Kidney glomerular epithelial cell (primary cell): ENCODE results near the gene LENG1.

ENCODE experiments used
- DNase-seq: peaks from one replicate; lab custom pipeline; 2025; lab: John Stamatoyannopoulos, UW

LENG1 gene

DNA sequence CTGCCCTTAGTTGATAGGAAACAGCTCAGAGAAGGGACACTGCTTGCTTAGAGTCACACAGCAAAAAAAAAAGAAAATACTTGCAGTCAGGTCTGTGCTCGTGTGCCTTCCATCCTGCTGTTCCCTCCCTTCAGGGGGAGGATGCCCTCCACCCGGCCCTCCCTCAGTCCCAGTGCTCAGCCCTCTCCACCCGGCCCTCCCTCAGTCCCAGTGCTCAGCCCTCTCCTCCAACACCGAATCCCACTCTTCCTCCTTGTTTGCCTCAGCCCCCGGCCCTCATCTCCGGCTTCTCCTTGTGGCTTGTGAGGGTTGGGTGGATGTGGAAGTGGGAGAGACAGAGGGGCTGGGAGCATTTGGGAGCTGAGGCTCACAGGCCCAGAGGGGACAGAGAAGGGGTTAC lies 49.9 kb downstream of the LENG1 start:
- no peak for DNase-seq

DNA sequence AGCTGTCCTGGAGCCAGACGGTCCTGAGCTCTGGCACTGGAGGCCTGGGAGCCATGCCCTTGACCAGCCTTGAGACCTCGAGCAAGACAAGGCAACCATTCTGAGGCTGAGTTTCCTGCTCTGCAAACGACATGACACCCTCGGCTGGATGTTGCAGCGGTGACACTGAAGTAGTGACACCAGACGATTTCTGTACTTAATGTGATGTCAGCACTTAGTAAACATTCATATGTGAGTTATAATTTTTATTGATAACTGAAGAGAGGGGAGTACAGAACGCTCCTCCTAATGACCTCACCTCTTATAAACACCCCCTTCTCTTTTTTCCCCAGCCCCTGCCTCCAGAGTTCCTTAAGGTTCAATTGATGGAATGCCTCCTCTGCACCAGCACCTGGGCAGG lies 51.0 kb downstream of the LENG1 start:
- no peak for DNase-seq

DNA sequence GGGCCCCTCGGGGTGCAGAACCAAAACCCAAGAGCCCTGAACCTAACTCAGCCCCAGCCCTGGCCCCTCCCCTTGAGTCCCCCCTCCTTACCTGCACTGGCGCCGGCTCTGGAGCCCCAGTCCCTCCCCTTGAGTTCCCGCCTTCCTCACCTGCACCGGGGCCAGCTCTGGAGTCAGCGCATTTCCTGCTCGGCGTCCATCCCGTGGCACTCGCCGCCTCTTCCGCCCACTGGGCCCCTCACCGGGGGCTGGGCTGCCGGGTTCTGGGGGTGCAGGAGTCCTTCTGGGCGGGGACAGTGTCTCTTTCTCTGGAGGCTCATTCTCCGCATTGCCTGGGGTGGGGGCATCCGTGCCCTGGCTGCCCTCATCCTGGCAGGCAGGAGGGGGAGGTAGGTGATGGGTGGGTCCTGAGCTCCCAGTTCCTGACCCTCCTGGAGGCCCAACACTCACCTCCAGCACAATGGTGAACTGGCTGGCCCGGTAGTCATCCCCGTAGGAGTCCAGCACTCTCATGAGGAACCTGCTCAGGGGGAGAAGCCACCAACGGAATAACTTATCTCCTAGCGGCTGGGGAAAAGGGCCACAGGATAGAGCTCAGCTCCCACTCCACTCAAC lies 51.5 kb downstream of the LENG1 start:
- no peak for DNase-seq

DNA sequence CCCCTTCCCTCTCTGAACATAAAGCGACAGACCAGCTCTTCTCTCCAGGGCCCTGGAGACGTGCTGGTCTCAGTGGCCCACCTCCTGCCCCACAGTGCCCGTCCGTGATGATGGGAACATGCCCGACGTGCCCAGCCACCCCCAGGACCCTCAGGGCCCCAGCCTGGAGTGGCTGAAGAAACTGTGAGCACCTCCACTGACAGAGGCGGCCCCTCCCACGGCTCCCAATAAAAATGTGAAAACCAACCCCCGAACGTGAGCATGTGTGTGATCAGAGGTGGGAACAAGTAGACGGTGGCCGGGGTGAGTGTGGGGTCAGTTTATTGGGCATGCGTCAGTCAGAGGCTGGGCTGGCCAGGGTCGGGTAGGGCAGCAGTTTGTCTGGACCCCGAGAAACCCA lies 52.8 kb downstream of the LENG1 start:
- no peak for DNase-seq

DNA sequence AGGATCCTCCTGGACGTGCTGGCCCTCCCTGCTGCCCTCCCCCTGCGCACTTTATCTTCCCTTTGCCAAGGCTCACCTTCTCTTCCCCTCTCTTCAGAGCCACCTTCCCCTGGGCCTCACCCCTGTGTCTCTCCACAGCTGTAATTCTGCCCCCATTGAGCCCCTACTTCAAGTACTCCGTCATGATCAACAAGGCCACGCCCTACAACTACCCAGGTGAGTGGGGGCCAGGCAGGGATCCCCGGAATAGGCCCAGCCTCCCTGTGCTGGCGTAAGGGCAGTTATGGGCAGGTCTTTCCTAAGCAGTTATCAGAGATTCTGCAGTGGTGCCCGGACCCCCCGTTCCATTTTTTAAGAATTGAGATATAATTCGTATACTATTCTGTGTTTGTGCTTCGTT lies 53.7 kb downstream of the LENG1 start:
- no peak for DNase-seq
